Heart left ventricle (tissue), 16 donors: ENCODE results near the gene UGGT1. TPM values are rescaled to one million over a fixed set of nuclear protein-coding genes. Genes with fewer than 3 reads are reported as not detected.

Source experiments
- ATAC-seq, 4 donors: fragments of 200-7000 bp; cut with Tn5 transposase; one replicate each; pipeline ENCODE4 v1.9.1; 2020 to 2022; ENCODE audit warnings: moderate library complexity in 4 of 4, mild to moderate bottlenecking in 3 of 4, moderate number of reproducible peaks in 1 of 4
- DNase-seq, 5 donors: peaks; one replicate each; pipeline ENCODE4 v3.0.0-alpha.2; 2020
- H3K27ac ChIP-seq, 12 donors: fragments of 200-600 bp; sonication (generic) in 4 of 12; one replicate each; pipeline versions ENCODE4 v1.5.0 to v1.8.0; 2016 to 2022; ENCODE audit warnings: mild to moderate bottlenecking in 2 of 12
- H3K27me3 ChIP-seq, 9 donors: fragments of 200-600 bp; sonication (generic) in 2 of 9; one replicate each; pipeline versions ENCODE4 v1.5.1 to v1.8.0; 2016 to 2022; ENCODE audit warnings: mild to moderate bottlenecking in 3 of 9
- H3K36me3 ChIP-seq, 9 donors: fragments of 200-600 bp; sonication (generic) in 2 of 9; one replicate each; pipeline versions ENCODE4 v1.5.0 to v1.8.0; 2018 to 2022; ENCODE audit warnings: mild to moderate bottlenecking in 2 of 9
- H3K4me1 ChIP-seq, 12 donors: fragments of 200-600 bp; sonication (generic) in 4 of 12; one replicate each; pipeline versions ENCODE4 v1.5.0 to v1.8.0; 2016 to 2022; ENCODE audit warnings: mild to moderate bottlenecking in 3 of 12
- H3K4me3 ChIP-seq, 12 donors: fragments of 200-600 bp; sonication (generic) in 4 of 12; one replicate each; pipeline versions ENCODE4 v1.5.0 to v1.8.0; 2017 to 2022; ENCODE audit warnings: mild to moderate bottlenecking in 9 of 12, moderate library complexity in 4 of 12
- H3K9me3 ChIP-seq, 12 donors: fragments of 200-600 bp; sonication (generic) in 4 of 12; one replicate each; pipeline versions ENCODE4 v1.5.0 to v1.8.0; 2016 to 2022; ENCODE audit warnings: mild to moderate bottlenecking in 1 of 12
- POLR2A ChIP-seq, 2 donors: fragments of 450-650 bp; IDR thresholded peaks; one replicate each; pipeline ENCODE4 v1.6.1; 2017; ENCODE audit warnings: antibody characterized with exemption in 2 of 2, mild to moderate bottlenecking in 2 of 2, moderate library complexity in 2 of 2
- WGBS, 4 donors: extraction: QIAGEN DNeasy Blood & Tissue Kit in 2 of 4; methylation state at CpG; one replicate each; pipeline versions ENCODE4 v1.1.5 to v1.1.7; 2013 to 2018; 5-methylcytosine and 5-hydroxymethylcytosine counted together
- intact Hi-C, 10 donors: fragments of 100-400 bp; cut with DNase I; formaldehyde crosslinking; loops; one replicate each; pipeline versions ENCODE4 v1.11.1 to v1.14.2; 2022
- long read RNA-seq, 3 donors: library from polyadenylated mRNA; unstranded; transcript quantifications; one replicate each; pipeline ENCODE4 v2.0.0, GENCODE V29; 2020 to 2021
- polyA plus RNA-seq, 2 donors: library from polyadenylated mRNA; stranded (reverse); fragments of 200-250 nt; gene quantifications; one replicate each; pipeline ENCODE4 v1.2.3, GENCODE V29; 2013
- total RNA-seq, 9 donors: library from RNA; depleted of rRNA in 2 of 9; stranded (reverse); fragments of >200 nt in 2 of 9; fragmentation: NEBNext Ultra II Directional in 3 of 9; extraction: Animal tissue kit (Norgen Biotek cat#: 25700) in 3 of 9; gene quantifications; one replicate each; pipeline versions ENCODE4 v1.1.0 to v1.2.4, GENCODE V29; 2016 to 2023
- TF ChIP-seq, protein P1 (sequence below), 12 donors: fragments of 200-600 bp; sonication (generic) in 4 of 12; IDR thresholded peaks; one replicate each; pipeline versions ENCODE4 v1.5.0 to v1.8.0; 2018 to 2022; ENCODE audit warnings: antibody characterized with exemption in 12 of 12, mild to moderate bottlenecking in 5 of 12
- donor health status: ischemic (EF 13 %, LVEDD 7.1; RV severe dilation, severe dysfunction).
- donor health status: healthy with polysubstance abuse.
- donor health status: DM: no; HTN: yes; CAD: no.
- donor health status: DM: no; HTN: no; CAD: no.
- donor health status: ischemic (EF 25% LVEDD 6.9; RV normal size, moderate dysfunction).
- donor health status: ischemic (EF 25% LVEDD 5.7; RV mildly dilated, moderate dysfunction).
- donor health status: healthy.
- donor health status: DM: yes; HTN: yes; CAD: no.
- donor health status: ischemic (EF 35%, LVEDD 5.7; RV mildly dilated, moderate dysfunction).
- donor health status: nonischemic (EF 11% LVEDD 7.7; RV severe dilation, severe dysfunction).
- donor health status: DM: yes; HTN: yes; CAD: no.
- donor health status: PGD.
- donor health status: ischemic (EF 29% LVEDD 5.4; RV normal size, mild dysfunction).
- donor health status: nonischemic (EF 23%, LVEDD 6.1; RV moderate dilation, normal function).

Gene UGGT1, protein sequence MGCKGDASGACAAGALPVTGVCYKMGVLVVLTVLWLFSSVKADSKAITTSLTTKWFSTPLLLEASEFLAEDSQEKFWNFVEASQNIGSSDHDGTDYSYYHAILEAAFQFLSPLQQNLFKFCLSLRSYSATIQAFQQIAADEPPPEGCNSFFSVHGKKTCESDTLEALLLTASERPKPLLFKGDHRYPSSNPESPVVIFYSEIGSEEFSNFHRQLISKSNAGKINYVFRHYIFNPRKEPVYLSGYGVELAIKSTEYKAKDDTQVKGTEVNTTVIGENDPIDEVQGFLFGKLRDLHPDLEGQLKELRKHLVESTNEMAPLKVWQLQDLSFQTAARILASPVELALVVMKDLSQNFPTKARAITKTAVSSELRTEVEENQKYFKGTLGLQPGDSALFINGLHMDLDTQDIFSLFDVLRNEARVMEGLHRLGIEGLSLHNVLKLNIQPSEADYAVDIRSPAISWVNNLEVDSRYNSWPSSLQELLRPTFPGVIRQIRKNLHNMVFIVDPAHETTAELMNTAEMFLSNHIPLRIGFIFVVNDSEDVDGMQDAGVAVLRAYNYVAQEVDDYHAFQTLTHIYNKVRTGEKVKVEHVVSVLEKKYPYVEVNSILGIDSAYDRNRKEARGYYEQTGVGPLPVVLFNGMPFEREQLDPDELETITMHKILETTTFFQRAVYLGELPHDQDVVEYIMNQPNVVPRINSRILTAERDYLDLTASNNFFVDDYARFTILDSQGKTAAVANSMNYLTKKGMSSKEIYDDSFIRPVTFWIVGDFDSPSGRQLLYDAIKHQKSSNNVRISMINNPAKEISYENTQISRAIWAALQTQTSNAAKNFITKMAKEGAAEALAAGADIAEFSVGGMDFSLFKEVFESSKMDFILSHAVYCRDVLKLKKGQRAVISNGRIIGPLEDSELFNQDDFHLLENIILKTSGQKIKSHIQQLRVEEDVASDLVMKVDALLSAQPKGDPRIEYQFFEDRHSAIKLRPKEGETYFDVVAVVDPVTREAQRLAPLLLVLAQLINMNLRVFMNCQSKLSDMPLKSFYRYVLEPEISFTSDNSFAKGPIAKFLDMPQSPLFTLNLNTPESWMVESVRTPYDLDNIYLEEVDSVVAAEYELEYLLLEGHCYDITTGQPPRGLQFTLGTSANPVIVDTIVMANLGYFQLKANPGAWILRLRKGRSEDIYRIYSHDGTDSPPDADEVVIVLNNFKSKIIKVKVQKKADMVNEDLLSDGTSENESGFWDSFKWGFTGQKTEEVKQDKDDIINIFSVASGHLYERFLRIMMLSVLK (N-terminal part only)
- total RNA-seq: 10 to 100 TPM; 24.0 to 77.4 (median 33.3) TPM
- 10 to 100 TPM in 1 of 2 donors, 1 to 10 TPM in 1; 5.8 to 24.9 TPM for polyA plus RNA-seq
- long read RNA-seq, donor 1, full-length matches to known transcripts: 2 of 8 reads
- long read RNA-seq, donor 1, partial matches to known transcripts: 1 of 8 reads
- long read RNA-seq, donor 1, other reads (novel, unspliced or antisense): 5 of 8 reads
- long read RNA-seq, donor 2, full-length matches to known transcripts: 9 of 21 reads
- long read RNA-seq, donor 2, partial matches to known transcripts: 7 of 21 reads
- long read RNA-seq, donor 2, other reads (novel, unspliced or antisense): 5 of 21 reads
- long read RNA-seq, donor 3, full-length matches to known transcripts: 4 of 15 reads
- long read RNA-seq, donor 3, partial matches to known transcripts: 3 of 15 reads
- long read RNA-seq, donor 3, other reads (novel, unspliced or antisense): 8 of 15 reads

DNA sequence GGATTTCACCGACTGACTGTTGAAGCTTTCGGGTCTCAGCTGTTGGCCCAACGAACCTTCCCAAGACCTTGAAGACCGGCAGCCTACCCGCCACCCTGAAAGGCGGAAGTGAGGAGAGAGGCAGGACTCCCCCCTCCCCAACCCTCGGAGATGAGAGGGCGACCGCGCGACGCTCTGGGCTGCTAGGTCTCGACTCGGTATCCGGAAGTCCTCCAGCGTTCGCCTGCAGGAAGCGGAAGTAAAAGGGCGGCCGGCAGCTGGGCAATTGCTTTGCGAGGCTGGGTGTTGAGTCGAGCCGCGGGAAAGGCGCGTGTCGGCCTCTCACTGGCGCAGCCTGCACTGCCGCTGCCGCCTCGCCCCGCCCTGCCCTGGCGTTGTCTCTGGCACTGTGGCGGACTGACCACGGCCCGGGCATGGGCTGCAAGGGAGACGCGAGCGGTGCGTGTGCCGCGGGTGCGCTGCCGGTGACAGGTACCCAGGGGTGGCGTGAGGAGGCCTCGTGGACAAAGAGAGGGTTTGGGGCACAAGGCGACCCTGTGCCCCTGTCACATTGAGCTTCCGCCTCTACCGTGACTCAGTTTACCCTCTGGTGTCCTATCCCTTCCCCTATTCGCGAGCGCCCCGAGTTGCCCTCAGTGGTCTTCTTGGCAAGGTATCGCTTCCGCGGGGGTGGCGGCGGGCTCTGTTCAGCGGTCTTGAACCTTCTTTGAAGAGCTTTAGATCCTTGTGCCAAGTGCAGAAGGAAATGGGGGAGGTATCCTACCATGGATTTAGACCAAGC is at the start of gene UGGT1:
TSS of gene UGGT1 (plus strand) at position 256 of the 781 bp plus-strand sequence. CDS start at position 414, 158 bp downstream.
- ATAC-seq: peak; percentile 99 to 100 (median 100)
- Histone ChIP-seq H3K27me3 (no peaks in the 10 kb centered on the region), H3K4me3 (peak within 1 kb of the TSS; percentile 73 to 100 (median 90)), H3K4me1 (peaks cover 0 to 26% (median 13%) of the 10 kb centered on the region in 12 donors), H3K27ac (peak within 1 kb of the TSS; percentile 51 to 92 (median 86)), H3K9me3 (no peaks in the 10 kb centered on the region), H3K36me3 (peaks cover 0 to 8% (median 0%) of the 10 kb centered on the region in 9 donors)
- DNase-seq: peak; percentile 93 to 96 (median 96)
- intact Hi-C loops: loop anchor here in 8 of 10 donors (1.0 to 10.0 kb wide), 5 partner anchors 62 to 206 kb away; partner anchors contain the start of genes SAP130 (in 7 of the 8) and AMMECR1L (in 3 of the 8)
- 0 to 1% (median 0%) methylated on average over 37 to 59 of the region's 59 CpGs for WGBS, 4 donors
- TF ChIP-seq, protein P1, sequence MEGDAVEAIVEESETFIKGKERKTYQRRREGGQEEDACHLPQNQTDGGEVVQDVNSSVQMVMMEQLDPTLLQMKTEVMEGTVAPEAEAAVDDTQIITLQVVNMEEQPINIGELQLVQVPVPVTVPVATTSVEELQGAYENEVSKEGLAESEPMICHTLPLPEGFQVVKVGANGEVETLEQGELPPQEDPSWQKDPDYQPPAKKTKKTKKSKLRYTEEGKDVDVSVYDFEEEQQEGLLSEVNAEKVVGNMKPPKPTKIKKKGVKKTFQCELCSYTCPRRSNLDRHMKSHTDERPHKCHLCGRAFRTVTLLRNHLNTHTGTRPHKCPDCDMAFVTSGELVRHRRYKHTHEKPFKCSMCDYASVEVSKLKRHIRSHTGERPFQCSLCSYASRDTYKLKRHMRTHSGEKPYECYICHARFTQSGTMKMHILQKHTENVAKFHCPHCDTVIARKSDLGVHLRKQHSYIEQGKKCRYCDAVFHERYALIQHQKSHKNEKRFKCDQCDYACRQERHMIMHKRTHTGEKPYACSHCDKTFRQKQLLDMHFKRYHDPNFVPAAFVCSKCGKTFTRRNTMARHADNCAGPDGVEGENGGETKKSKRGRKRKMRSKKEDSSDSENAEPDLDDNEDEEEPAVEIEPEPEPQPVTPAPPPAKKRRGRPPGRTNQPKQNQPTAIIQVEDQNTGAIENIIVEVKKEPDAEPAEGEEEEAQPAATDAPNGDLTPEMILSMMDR (IDR thresholded peaks at IDR 0.05): peak in 1 of 12 donors; percentile 5
- TF ChIP-seq POLR2A (IDR thresholded peaks at IDR 0.05): peak in 1 of 2 donors; percentile 78

DNA sequence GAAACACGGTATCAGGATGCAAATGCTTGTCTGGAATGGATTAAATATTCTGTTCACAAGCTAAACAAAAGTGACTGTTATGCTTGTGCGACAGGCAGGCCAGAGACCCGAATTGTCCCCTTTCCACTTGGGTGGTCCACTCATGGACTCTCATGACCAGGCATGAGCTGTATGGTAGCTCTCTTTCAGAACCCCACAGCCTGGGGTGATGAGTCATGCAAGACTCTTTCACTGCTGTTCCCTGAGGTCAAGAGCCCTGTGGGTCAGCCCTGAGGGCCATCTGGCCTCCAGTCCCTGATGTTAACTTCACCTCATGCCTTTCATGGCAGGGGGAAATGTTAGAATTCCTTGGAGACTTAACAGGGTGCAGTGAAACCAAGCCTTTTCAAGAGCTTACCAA is 49.4 kb upstream of the UGGT1 start:
- no peaks in the 10 kb centered on the region for H3K4me1 ChIP-seq
- no peak overlapping the region for H3K27ac ChIP-seq
- DNase-seq (no peak), ATAC-seq (no peak)
- H3K36me3 ChIP-seq: no peaks in the 10 kb centered on the region
- WGBS, 4 donors: 77 to 84% (median 79%) methylated on average over 3 of the region's 3 CpGs
- TF ChIP-seq POLR2A (IDR thresholded peaks at IDR 0.05): no peak
- TF ChIP-seq, protein P1 (IDR thresholded peaks at IDR 0.05): no peak
- H3K4me3 ChIP-seq: no peak overlapping the region
- peaks cover 0 to 10% (median 0%) of the 10 kb centered on the region in 9 donors for H3K27me3 ChIP-seq
- intact Hi-C loops: no loop called here
- H3K9me3 ChIP-seq: peaks cover 0 to 46% (median 28%) of the 10 kb centered on the region in 12 donors

DNA sequence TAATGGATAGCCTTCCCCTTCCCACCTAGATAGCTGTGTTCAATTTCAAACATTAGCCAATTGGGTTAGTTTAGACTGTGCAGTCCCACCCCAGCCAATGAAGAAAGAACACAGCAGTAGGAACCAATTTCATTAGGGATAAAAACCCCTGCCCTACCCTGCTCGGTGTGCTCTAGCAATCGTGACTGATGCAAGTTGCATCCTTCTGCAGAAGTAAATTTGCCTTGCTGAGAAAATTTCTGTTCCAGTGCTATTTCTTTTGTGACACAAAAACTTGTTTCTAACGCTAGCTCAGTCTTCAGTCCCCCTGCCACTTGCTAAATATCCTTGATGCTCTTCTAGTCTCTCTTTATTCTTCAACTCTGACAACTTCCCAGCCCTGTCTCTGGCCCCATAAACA is 48.0 kb upstream of the UGGT1 start:
- Histone ChIP-seq H3K27ac (no peak overlapping the region), H3K27me3 (peaks cover 0 to 10% (median 0%) of the 10 kb centered on the region in 9 donors), H3K4me3 (no peak overlapping the region), H3K4me1 (no peaks in the 10 kb centered on the region), H3K36me3 (no peaks in the 10 kb centered on the region), H3K9me3 (peaks cover 0 to 32% (median 16%) of the 10 kb centered on the region in 12 donors)
- WGBS, 4 donors: 82 to 91% (median 89%) methylated on average over 3 of the region's 3 CpGs
- no peak for TF ChIP-seq POLR2A (IDR thresholded peaks at IDR 0.05)
- TF ChIP-seq, protein P1 (IDR thresholded peaks at IDR 0.05): no peak
- DNase-seq: no peak
- intact Hi-C loops: no loop called here
- ATAC-seq: no peak
